Measurements from ENCODE around the gene CAMK2A.

The CAMK2A gene

GRCh38 chr5:150224483-150225027 is 65.0 kb downstream of the CAMK2A start:
- Histone ChIP-seq H3K9ac (ENCODE audit: low read depth in 1 of 2, low read length in 2 of 2) (no peak overlapping the region), H3K36me3 (ENCODE audit: control insufficient read depth in 1 of 2, insufficient read depth in 2 of 2, low read length in 2 of 2) (no peaks in the 10 kb centered on the region), H3K4me3 (ENCODE audit: low read depth in 1 of 2, low read length in 2 of 2) (no peak overlapping the region), H3K9me3 (ENCODE audit: control insufficient read depth in 1 of 2, low read length in 2 of 2) (no peaks in the 10 kb centered on the region), H3K27me3 (ENCODE audit: control insufficient read depth in 1 of 2, insufficient read depth in 2 of 2, low read length in 2 of 2) (no peaks in the 10 kb centered on the region), H3K27ac (ENCODE audit: low read depth, low read length) (no peak overlapping the region), H3K4me1 (ENCODE audit: control insufficient read depth in 1 of 2, insufficient read depth in 2 of 2, low read length in 2 of 2) (no peaks in the 10 kb centered on the region)

GRCh38 chr5:150223474-150223873 is 66.1 kb downstream of the CAMK2A start:
- no peaks in the 10 kb centered on the region for H3K36me3 ChIP-seq (ENCODE audit: control insufficient read depth in 1 of 2, insufficient read depth in 2 of 2, low read length in 2 of 2)
- H3K27ac ChIP-seq (ENCODE audit: low read depth, low read length) = no peak overlapping the region
- H3K9me3 ChIP-seq (ENCODE audit: control insufficient read depth in 1 of 2, low read length in 2 of 2) = no peaks in the 10 kb centered on the region
- no peaks in the 10 kb centered on the region for H3K27me3 ChIP-seq (ENCODE audit: control insufficient read depth in 1 of 2, insufficient read depth in 2 of 2, low read length in 2 of 2)
- no peak overlapping the region for H3K9ac ChIP-seq (ENCODE audit: low read depth in 1 of 2, low read length in 2 of 2)
- no peak overlapping the region for H3K4me3 ChIP-seq (ENCODE audit: low read depth in 1 of 2, low read length in 2 of 2)
- no peaks in the 10 kb centered on the region for H3K4me1 ChIP-seq (ENCODE audit: control insufficient read depth in 1 of 2, insufficient read depth in 2 of 2, low read length in 2 of 2)

GRCh38 chr5:150222906-150223305 is 66.7 kb downstream of the CAMK2A start:
- Histone ChIP-seq H3K9ac (ENCODE audit: low read depth in 1 of 2, low read length in 2 of 2) (no peak overlapping the region), H3K36me3 (ENCODE audit: control insufficient read depth in 1 of 2, insufficient read depth in 2 of 2, low read length in 2 of 2) (no peaks in the 10 kb centered on the region), H3K9me3 (ENCODE audit: control insufficient read depth in 1 of 2, low read length in 2 of 2) (no peaks in the 10 kb centered on the region), H3K4me1 (ENCODE audit: control insufficient read depth in 1 of 2, insufficient read depth in 2 of 2, low read length in 2 of 2) (peaks cover 2% of the 10 kb centered on the region in 2 donors), H3K27ac (ENCODE audit: low read depth, low read length) (no peak overlapping the region), H3K4me3 (ENCODE audit: low read depth in 1 of 2, low read length in 2 of 2) (no peak overlapping the region), H3K27me3 (ENCODE audit: control insufficient read depth in 1 of 2, insufficient read depth in 2 of 2, low read length in 2 of 2) (no peaks in the 10 kb centered on the region)

GRCh38 chr5:150221471-150221870 is 68.1 kb downstream of the CAMK2A start:
- Histone ChIP-seq H3K4me1 (ENCODE audit: control insufficient read depth in 1 of 2, insufficient read depth in 2 of 2, low read length in 2 of 2) (peaks cover 16 to 17% of the 10 kb centered on the region in 2 donors), H3K27me3 (ENCODE audit: control insufficient read depth in 1 of 2, insufficient read depth in 2 of 2, low read length in 2 of 2) (no peaks in the 10 kb centered on the region), H3K36me3 (ENCODE audit: control insufficient read depth in 1 of 2, insufficient read depth in 2 of 2, low read length in 2 of 2) (no peaks in the 10 kb centered on the region), H3K27ac (ENCODE audit: low read depth, low read length) (no peak overlapping the region), H3K4me3 (ENCODE audit: low read depth in 1 of 2, low read length in 2 of 2) (no peak overlapping the region), H3K9ac (ENCODE audit: low read depth in 1 of 2, low read length in 2 of 2) (no peak overlapping the region), H3K9me3 (ENCODE audit: control insufficient read depth in 1 of 2, low read length in 2 of 2) (no peaks in the 10 kb centered on the region)

GRCh38 chr5:150219861-150220260 is 69.7 kb downstream of the CAMK2A start:
- Histone ChIP-seq H3K27ac (ENCODE audit: low read depth, low read length) (no peak overlapping the region), H3K9me3 (ENCODE audit: control insufficient read depth in 1 of 2, low read length in 2 of 2) (no peaks in the 10 kb centered on the region)

GRCh38 chr5:150219142-150219541 is 70.4 kb downstream of the CAMK2A start:
- Histone ChIP-seq H3K4me1 (ENCODE audit: control insufficient read depth in 1 of 2, insufficient read depth in 2 of 2, low read length in 2 of 2) (peaks cover 19 to 31% of the 10 kb centered on the region in 2 donors), H3K27ac (ENCODE audit: low read depth, low read length) (no peak overlapping the region), H3K4me3 (ENCODE audit: low read depth in 1 of 2, low read length in 2 of 2) (no peak overlapping the region), H3K9me3 (ENCODE audit: control insufficient read depth in 1 of 2, low read length in 2 of 2) (no peaks in the 10 kb centered on the region), H3K36me3 (ENCODE audit: control insufficient read depth in 1 of 2, insufficient read depth in 2 of 2, low read length in 2 of 2) (no peaks in the 10 kb centered on the region), H3K9ac (ENCODE audit: low read depth in 1 of 2, low read length in 2 of 2) (no peak overlapping the region), H3K27me3 (ENCODE audit: control insufficient read depth in 1 of 2, insufficient read depth in 2 of 2, low read length in 2 of 2) (no peaks in the 10 kb centered on the region)

More at GRCh38 chr5:150219861-150220260, 69.7 kb downstream of the CAMK2A start:
- Histone ChIP-seq H3K4me3 (ENCODE audit: low read depth in 1 of 2, low read length in 2 of 2) (no peak overlapping the region), H3K9ac (ENCODE audit: low read depth in 1 of 2, low read length in 2 of 2) (no peak overlapping the region), H3K4me1 (ENCODE audit: control insufficient read depth in 1 of 2, insufficient read depth in 2 of 2, low read length in 2 of 2) (peaks cover 19 to 29% of the 10 kb centered on the region in 2 donors), H3K36me3 (ENCODE audit: control insufficient read depth in 1 of 2, insufficient read depth in 2 of 2, low read length in 2 of 2) (no peaks in the 10 kb centered on the region), H3K27me3 (ENCODE audit: control insufficient read depth in 1 of 2, insufficient read depth in 2 of 2, low read length in 2 of 2) (no peaks in the 10 kb centered on the region)

GRCh38 chr5:150218693-150219035 is 70.9 kb downstream of the CAMK2A start:
- H3K36me3 ChIP-seq (ENCODE audit: control insufficient read depth in 1 of 2, insufficient read depth in 2 of 2, low read length in 2 of 2) = no peaks in the 10 kb centered on the region
- no peaks in the 10 kb centered on the region for H3K27me3 ChIP-seq (ENCODE audit: control insufficient read depth in 1 of 2, insufficient read depth in 2 of 2, low read length in 2 of 2)
- no peak overlapping the region for H3K9ac ChIP-seq (ENCODE audit: low read depth in 1 of 2, low read length in 2 of 2)
- H3K9me3 ChIP-seq (ENCODE audit: control insufficient read depth in 1 of 2, low read length in 2 of 2) = no peaks in the 10 kb centered on the region
- H3K27ac ChIP-seq (ENCODE audit: low read depth, low read length) = no peak overlapping the region
- H3K4me1 ChIP-seq (ENCODE audit: control insufficient read depth in 1 of 2, insufficient read depth in 2 of 2, low read length in 2 of 2) = peaks cover 19 to 33% of the 10 kb centered on the region in 2 donors
- no peak overlapping the region for H3K4me3 ChIP-seq (ENCODE audit: low read depth in 1 of 2, low read length in 2 of 2)

GRCh38 chr5:150217873-150218692 is 71.5 kb downstream of the CAMK2A start:
- H3K27ac ChIP-seq (ENCODE audit: low read depth, low read length) = no peak overlapping the region

GRCh38 chr5:150217038-150217437 is 72.5 kb downstream of the CAMK2A start:
- Histone ChIP-seq H3K27ac (ENCODE audit: low read depth, low read length) (no peak overlapping the region), H3K9ac (ENCODE audit: low read depth in 1 of 2, low read length in 2 of 2) (peak overlapping the region in 1 of 2 donors; percentile 60), H3K36me3 (ENCODE audit: control insufficient read depth in 1 of 2, insufficient read depth in 2 of 2, low read length in 2 of 2) (no peaks in the 10 kb centered on the region), H3K27me3 (ENCODE audit: control insufficient read depth in 1 of 2, insufficient read depth in 2 of 2, low read length in 2 of 2) (no peaks in the 10 kb centered on the region), H3K4me3 (ENCODE audit: low read depth in 1 of 2, low read length in 2 of 2) (no peak overlapping the region), H3K9me3 (ENCODE audit: control insufficient read depth in 1 of 2, low read length in 2 of 2) (no peaks in the 10 kb centered on the region), H3K4me1 (ENCODE audit: control insufficient read depth in 1 of 2, insufficient read depth in 2 of 2, low read length in 2 of 2) (peaks cover 20 to 33% of the 10 kb centered on the region in 2 donors)

More at GRCh38 chr5:150217873-150218692, 71.5 kb downstream of the CAMK2A start:
- H3K4me1 ChIP-seq (ENCODE audit: control insufficient read depth in 1 of 2, insufficient read depth in 2 of 2, low read length in 2 of 2) = peaks cover 19 to 33% of the 10 kb centered on the region in 2 donors
- H3K9ac ChIP-seq (ENCODE audit: low read depth in 1 of 2, low read length in 2 of 2) = peak overlapping the region in 1 of 2 donors; percentile 60
- H3K27me3 ChIP-seq (ENCODE audit: control insufficient read depth in 1 of 2, insufficient read depth in 2 of 2, low read length in 2 of 2) = no peaks in the 10 kb centered on the region
- no peaks in the 10 kb centered on the region for H3K9me3 ChIP-seq (ENCODE audit: control insufficient read depth in 1 of 2, low read length in 2 of 2)
- no peaks in the 10 kb centered on the region for H3K36me3 ChIP-seq (ENCODE audit: control insufficient read depth in 1 of 2, insufficient read depth in 2 of 2, low read length in 2 of 2)
- no peak overlapping the region for H3K4me3 ChIP-seq (ENCODE audit: low read depth in 1 of 2, low read length in 2 of 2)

Data from duodenal mucosa (tissue), 2 donors.